NCI-H187 (cell line): ENCODE measurements around the gene HAPSTR1.
"Not testable (repeated sequence)": the region's sequence is repeated elsewhere in the genome, so short reads cannot be mapped to it uniquely, and the experiment has no call there.

Experiments
- DNase-seq, 2 experiments: peaks; one replicate each; lab custom pipeline; 2025; lab: John Stamatoyannopoulos, UW

The HAPSTR1 gene, protein sequence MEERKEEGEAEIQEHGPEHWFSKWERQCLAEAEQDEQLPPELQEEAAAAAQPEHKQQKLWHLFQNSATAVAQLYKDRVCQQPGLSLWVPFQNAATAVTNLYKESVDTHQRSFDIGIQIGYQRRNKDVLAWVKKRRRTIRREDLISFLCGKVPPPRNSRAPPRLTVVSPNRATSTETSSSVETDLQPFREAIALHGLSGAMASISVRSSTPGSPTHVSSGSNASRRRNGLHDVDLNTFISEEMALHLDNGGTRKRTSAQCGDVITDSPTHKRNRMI

DNA sequence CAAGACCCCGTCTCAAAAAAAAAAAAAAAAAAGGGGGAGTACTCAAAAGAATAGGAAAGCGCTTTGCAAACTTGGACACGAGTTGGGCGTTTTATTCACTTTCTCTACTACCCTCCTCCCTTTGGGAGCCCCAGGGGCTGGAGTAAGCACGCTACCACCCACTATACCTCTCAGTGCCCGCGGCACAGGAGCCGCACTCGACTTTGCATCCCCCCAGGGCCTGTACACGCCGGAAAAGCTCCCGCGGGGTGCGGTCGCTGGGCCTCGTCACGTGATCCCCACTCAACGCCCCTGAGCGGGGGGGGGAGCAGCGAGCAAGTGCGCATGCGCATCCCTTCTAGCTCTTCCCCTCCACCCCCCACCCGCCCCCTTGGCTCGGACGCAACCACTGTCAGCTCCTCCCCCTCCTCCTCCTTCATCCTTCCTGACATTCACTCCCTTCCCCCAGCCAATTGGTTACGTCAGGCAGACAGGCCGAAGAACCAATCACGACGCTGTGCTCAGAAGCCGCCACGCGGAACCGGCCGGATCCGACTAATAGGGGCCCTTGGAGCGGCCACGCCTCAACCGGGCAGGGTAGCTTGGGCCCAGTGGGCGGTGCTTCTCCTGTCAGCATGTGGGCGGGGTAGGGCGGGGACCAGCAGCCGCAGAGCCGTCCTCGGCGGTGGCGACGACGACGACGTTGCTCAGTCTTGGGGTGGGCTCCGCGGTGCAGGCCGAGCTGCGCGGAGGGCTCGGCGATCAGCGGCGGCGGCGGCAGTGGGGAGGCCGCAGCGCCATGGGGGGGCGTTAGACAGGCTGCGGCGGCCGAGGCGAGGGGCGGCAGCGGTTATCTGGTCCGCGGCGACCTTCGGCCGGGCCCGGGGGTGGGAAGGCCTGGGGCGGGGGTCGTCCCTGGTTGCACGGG, at the start of gene HAPSTR1:
Gene HAPSTR1 (plus strand): TSS at position 685 of the 907 bp plus-strand sequence. CDS start 401 bp downstream, outside the sequence.
- DNase-seq, result peak; percentile 96 to 98

DNA sequence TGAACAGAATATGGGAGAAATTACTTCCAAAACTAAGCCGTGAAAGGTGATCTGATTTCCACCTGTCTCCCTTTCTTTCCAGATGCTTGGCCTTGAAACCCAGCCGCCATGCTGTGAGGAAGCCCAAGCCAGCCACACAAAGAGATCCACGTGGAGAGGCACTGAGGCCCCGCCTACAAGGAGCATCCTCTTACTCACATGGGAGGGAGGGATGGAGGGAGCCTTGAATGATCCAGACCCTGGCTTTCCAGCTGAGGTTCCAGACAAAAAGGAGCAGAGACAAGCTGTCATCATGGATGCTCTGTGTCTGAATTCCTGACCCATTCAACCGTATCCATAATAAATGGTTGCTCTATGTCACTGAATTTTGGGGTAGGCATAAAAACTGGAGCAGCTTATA, 48.9 kb upstream of the HAPSTR1 start:
- DNase-seq, result no peak

- no peak for DNase-seq
Observed at GRCh38 chr16:9042964-9043680, 48.3 kb upstream of the HAPSTR1 start.

- DNase-seq, result not testable (repeated sequence)
Observed at GRCh38 chr16:9045562-9045961, 45.9 kb upstream of the HAPSTR1 start.

DNA sequence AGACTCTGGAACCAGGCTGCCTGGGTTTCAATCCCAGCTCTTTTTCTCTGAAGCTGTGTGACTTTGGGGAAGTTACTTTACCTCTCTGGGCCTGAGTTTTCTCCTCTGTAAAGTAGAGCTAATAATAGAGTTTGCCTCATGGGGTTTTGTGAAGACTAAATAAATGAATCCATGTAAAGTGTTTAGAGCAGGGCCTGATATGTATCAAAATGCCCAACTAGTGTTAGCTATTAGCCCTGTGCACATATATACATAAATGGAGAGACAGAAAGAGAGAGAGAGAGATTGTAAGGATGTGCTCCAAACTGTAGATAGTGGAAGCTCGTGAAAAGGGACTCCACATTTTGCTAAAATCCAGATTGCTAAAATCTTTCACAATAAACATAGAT, 44.8 kb upstream of the HAPSTR1 start:
- no peak for DNase-seq

DNA sequence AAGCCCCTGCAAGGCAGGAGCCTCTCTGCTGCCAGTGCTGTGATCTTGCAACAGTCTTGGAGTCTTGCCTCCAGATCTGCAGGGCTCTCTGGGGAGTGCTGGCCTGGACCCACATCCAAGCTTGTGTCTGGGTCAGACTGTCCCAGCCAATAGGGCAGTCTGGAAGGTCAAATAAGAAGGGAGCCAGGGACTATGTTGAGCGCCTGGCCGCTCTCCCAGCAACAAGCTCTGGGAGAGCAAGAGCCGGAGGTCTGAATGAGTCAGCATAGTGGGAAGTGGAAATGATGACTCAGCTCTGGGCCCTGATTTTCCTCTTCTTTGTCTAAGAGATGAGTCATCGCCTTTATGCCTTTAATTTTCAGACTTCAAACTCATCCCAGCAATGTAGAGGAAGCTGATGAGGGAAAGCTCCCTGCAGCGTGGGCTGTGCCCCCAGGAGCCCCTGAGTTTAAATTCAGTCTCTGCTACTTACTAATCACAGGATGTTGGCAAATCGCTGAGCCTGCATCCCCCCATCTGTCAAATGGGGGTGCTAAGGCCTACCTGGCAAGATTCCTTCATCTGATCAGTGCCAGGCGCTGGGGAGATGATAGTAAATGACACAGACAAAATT, 43.6 kb upstream of the HAPSTR1 start:
- no peak for DNase-seq

DNA sequence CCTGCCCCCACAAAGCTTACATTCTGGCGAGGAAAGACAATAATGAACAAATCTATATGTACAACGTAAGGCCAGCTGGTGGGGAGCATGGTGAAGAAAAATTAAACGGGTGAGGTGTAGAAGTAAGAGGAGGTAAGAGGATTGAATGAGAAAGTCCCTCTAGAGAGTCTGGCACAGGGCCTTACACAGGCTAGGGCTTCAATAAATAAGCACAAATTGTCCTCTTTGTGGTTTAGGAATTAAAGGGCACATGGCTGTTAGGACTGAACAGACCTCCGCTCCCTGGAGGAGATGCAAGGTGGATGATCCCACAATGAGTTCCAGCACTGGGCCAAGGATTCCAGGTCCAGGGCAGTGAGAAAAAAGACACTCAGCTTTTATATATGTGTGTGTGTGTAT, 43.1 kb upstream of the HAPSTR1 start:
- no peak for DNase-seq

- no peak for DNase-seq
Observed at GRCh38 chr16:9049241-9049640, 42.2 kb upstream of the HAPSTR1 start.

- no peak for DNase-seq
Observed at GRCh38 chr16:9050102-9050830, 41.2 kb upstream of the HAPSTR1 start.

DNA sequence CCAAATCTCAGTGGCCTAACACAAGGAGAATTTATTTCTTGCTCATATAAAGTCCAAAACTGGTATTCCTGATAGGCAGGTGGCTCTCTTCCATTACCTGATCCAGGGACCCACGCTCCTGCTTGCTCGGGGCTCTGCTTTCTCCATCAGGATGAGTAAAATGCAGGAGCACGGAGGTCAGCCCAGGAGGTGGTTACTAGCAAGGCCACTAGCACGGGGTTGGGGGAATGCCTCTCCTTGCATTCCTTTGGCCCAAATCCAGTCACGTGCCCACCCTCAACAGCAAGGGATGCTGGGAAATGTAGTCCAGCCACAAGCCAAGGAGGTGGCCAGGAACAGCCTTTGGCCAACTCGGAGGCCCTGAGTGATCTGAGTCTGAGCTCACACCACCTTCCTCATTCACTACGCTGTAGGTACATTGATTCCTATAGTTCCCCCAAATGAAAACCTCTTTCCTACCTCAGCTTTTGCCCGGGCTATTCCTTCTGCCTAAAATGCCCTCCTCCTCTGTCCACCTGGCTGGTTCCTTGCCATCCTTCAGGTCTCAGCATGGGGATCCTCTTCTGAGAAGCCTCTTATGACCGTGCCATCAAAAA, 38.3 kb upstream of the HAPSTR1 start:
- no peak for DNase-seq

DNA sequence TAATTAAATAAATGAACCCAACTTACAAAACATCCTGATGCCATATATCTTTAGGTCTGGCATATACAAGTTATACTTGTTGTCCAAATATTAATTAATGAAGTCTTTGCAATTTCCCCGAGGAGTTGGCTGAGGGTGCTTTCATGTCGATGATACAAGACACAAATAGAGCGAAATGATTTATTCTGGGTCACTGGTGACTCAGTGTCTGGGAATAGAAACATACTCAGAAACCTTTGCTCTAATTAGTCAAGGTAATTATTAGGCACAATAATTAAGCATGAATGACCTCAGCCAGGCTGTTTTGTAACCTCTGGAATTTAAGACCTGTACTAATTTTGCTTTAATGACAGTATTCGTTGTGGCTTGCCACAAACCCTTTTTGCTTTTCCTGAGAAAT, 37.0 kb upstream of the HAPSTR1 start:
- DNase-seq, result no peak

- no peak for DNase-seq
Observed at GRCh38 chr16:9055115-9055514, 36.3 kb upstream of the HAPSTR1 start.

DNA sequence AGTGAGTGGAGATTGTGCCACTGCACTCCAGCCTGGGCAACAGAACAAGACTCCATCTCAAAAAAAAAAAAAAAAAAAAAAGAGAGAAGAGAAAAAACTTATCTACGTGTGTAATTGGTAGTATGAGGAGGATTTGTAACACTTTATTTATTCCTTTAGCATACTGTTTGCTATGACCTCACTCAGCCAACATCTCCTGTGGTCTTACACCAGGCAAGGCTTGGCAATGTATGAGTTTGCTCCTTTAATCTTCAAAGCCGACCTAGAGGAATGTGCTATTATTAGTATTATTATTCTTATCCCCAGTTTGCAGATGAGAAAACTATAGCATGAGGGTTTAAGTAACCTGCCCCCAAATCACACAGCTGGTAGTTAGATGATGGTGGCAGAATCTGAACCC, 35.8 kb upstream of the HAPSTR1 start:
- no peak for DNase-seq

GRCh38 chr16:9056061-9056460, 35.4 kb upstream of the HAPSTR1 start:
- no peak for DNase-seq

DNA sequence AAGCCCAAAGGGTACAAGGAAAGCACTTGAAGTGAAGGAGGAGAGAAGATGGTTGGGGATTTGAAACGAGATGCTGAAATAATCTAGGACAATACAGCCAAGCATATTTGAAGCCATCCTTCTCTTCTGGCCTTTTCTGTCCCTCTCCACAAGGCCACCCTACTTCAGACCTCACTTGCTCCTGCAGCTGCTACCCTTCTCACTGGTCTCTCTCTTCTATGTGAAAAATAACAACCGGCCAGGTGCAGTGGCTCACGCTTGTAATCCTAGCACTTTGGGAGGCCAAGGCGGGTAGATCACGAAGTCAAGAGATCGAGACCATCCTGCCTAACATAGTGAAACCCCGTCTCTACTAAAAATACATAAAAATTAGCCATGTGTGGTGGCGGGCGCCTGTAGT, 33.2 kb upstream of the HAPSTR1 start:
- no peak for DNase-seq

GRCh38 chr16:9060225-9060624, 31.2 kb upstream of the HAPSTR1 start:
- no peak for DNase-seq

- peak in 1 of 2 experiments; percentile 2 for DNase-seq
Observed at GRCh38 chr16:9061358-9061813, 30.1 kb upstream of the HAPSTR1 start.

- no peak for DNase-seq
Observed at GRCh38 chr16:9062301-9062700, 29.1 kb upstream of the HAPSTR1 start.

- DNase-seq, result no peak
Observed at GRCh38 chr16:9065077-9065476, 26.4 kb upstream of the HAPSTR1 start.

GRCh38 chr16:9068886-9069285, 22.6 kb upstream of the HAPSTR1 start:
- no peak for DNase-seq

GRCh38 chr16:9070254-9070653, 21.2 kb upstream of the HAPSTR1 start:
- DNase-seq, result no peak
